GM19397 (cell line): ENCODE measurements around the gene FUT8.
"Not testable (repeated sequence)": the region's sequence is repeated elsewhere in the genome, so short reads cannot be mapped to it uniquely, and the experiment has no call there.

Experiments
- ATAC-seq: cut with Tn5 transposase; IDR thresholded peaks from one replicate; pipeline ENCODE4 v1.9.1; 2021; ENCODE audit warnings: mild to moderate bottlenecking, moderate library complexity; ENCODE audit not compliant: unreplicated experiment

Gene FUT8

DNA sequence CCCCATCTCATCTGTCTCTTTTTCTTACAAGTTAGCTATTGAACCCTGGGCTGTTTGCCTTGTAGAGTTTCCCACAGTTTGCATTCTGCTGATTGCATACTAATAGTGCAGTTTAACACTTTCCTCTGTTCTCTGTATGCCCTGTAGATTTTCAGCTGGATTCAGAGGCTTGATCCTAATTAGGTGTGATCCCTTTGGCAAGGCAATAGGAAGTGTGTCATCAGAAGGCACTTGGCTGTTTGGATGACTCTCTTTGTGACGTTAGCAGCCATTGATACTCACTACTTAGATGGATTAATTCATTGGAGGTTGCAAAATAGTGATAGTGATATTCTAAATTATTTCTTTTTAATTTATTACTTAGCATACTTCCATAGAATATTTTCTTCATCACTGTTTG, 33.6 kb downstream of the FUT8 start:
- no peak for ATAC-seq

- ATAC-seq, result no peak
These were observed 37.1 kb downstream of the FUT8 start for GRCh38 chr14:65449647-65450046.

DNA sequence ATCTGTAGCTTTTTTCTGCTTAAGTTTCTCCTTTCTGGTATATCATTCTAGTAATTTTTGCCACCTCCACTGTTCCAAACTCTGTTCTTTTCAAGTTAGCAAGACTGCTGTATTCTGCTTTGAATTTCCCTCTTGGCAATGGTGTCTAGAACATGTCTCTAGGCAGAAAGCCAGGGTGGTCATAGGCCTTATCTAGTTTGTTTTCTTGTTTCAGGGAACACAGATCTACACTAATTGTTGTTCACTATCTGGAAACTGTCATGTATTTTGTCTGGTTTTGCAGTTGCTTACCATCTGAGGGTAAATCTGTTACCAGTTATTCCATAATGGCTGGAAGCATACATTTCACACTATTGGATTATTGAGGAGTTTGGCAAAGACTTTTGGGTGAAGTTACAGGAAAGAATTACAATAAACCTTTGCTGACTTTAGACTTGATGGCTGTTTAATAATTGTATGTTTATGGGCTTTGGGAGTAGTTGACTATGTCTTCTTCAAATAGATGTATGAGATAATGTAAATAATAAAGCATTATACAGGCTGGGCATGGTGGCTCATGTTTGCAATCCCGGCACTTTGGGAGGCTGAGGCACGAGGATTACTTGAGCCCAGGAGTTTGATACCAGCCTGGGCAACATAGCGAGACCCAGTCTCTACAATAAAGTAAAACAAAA, 41.4 kb downstream of the FUT8 start:
- ATAC-seq, result no peak

- no peak for ATAC-seq
These were observed 43.7 kb downstream of the FUT8 start for GRCh38 chr14:65456247-65456646.

DNA sequence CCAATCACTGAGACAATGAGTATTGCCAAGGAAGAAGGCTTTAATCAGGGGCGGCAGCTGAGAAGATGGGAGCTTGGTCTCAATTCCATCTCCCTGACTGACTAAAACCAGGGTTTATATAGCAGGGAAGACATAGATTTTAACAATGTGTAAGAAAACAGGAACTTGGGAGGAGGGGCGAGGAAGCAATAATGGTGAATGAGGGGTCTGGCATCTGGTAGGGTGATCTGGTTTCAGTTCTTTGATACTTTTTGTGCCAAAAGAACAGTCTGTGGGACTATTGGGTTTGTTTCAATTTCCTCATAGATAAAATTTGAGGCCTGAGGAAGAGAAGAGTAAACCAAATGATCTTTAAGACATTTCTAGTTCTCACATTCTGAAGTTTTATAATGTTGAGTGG, 49.2 kb downstream of the FUT8 start:
- ATAC-seq, result peak; percentile 32

- peak; percentile 68 for ATAC-seq
These were observed 49.9 kb downstream of the FUT8 start for GRCh38 chr14:65462411-65462810.

GRCh38 chr14:65465584-65465983, 53.1 kb downstream of the FUT8 start:
- no peak for ATAC-seq

DNA sequence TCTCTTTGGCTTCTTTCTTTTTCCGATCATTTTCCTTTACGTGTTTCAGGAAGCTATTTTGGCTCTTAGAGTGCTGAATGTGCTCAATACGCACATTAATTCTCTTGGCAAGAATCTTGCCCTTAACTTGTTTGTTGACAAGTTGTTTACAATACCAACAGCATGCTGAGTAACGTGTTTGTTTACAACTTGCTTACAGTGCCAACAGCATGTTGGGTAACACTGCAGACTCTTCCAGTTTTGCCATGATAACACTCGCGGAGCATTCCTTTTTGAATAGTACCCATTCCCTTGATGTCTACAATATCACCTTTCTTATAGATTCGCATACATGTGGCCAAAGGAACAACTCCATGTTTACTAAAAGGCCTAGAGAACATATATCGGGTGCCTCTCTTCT, 55.4 kb downstream of the FUT8 start:
- not testable (repeated sequence) for ATAC-seq

GRCh38 chr14:65469903-65470302, 57.4 kb downstream of the FUT8 start:
- no peak for ATAC-seq

DNA sequence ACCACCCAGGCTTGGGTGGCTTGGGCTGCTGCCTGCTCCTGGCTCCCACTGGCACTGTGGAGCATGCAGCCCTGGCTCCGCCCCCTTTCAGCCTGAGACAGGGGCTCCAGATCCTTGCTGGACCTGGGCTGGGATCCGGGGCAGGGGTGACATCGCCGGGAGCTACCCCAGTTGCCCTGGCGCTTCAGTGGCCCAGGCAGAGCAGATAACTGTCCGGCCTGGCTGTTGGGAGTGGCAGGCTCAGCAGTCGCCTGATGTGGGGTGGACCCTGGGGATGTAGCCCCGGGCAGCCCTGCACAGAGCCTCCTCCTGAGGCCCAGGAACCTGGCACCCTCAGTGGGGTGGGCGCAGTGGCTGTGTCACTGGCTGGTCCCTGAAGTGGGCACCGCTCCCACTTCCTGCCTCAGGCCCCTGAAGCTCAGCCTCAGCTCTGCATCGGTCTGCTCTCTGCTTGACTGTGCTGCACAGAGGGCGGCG, 57.9 kb downstream of the FUT8 start:
- peak; percentile 32 for ATAC-seq

- ATAC-seq, result peak; percentile 81
These were observed 58.7 kb downstream of the FUT8 start for GRCh38 chr14:65471038-65471878.

DNA sequence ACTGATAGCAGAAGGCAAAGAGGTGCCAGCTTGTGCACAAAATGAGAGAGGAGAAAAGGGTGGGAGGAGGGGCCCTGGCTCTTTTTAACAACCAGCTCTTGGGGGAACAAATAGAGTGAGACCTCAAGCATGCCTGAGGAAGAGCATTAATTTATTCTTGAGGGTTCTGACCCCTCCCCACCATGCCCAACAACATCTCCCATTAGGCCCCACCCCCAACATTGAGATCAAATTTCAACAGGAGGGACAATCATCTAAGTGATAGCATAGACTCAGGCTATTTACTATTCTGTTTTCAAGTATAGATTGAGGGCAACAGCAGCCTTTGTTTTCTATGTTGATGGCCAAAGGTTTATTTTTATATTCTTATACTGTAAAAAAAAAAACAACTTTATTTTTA, 59.7 kb downstream of the FUT8 start:
- ATAC-seq, result no peak

GRCh38 chr14:65476273-65476941, 63.9 kb downstream of the FUT8 start:
- ATAC-seq, result peak; percentile 59

GRCh38 chr14:65476942-65477318, 64.4 kb downstream of the FUT8 start:
- peak; percentile 37 for ATAC-seq

GRCh38 chr14:65478017-65478416, 65.5 kb downstream of the FUT8 start:
- ATAC-seq, result no peak

- ATAC-seq, result no peak
These were observed 66.1 kb downstream of the FUT8 start for GRCh38 chr14:65478596-65478995.

- no peak for ATAC-seq
These were observed 66.9 kb downstream of the FUT8 start for GRCh38 chr14:65479386-65479785.

- no peak for ATAC-seq
These were observed 70.4 kb downstream of the FUT8 start for GRCh38 chr14:65482757-65483438.

GRCh38 chr14:65483647-65484046, 71.1 kb downstream of the FUT8 start:
- ATAC-seq, result no peak

- no peak for ATAC-seq
These were observed 73.0 kb downstream of the FUT8 start for GRCh38 chr14:65485516-65485915.

DNA sequence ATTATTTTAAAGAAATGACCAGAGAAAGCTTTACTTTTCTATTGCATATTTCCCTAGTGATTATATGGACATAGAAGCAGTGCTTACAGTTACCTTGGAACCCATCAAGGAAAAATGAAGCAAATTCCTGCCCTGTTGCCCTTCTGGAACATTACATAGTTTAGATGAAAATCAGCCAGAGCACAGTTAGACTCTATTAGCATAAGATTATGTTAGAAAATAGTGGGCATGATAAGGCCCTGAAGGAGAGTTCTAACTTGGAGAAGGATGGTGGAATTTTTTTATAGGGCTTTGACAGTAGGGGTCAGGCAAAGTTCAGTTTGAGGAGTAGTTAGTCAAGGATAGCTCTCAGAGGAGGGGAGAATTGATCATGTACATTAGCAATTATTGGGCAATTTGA, 74.3 kb downstream of the FUT8 start:
- no peak for ATAC-seq
